Suprapubic skin (tissue), 4 donors: ENCODE results near the gene TMEM175. TPM values are rescaled to one million over a fixed set of nuclear protein-coding genes. Genes with fewer than 3 reads are reported as not detected.
A peak's percentile ranks its signal among the peaks of the same experiment; 100 is the strongest.

Source experiments
- DNase-seq, 2 donors: peaks; one replicate each; pipeline ENCODE4 v3.0.0-alpha.2; 2019; ENCODE audit warnings: low spot score in 2 of 2
- H3K27ac ChIP-seq: fragments of 200-600 bp; sonication (generic); one replicate; pipeline ENCODE4 v1.5.1; 2019
- H3K27me3 ChIP-seq: fragments of 200-600 bp; sonication (generic); one replicate; pipeline ENCODE4 v1.5.1; 2019
- H3K36me3 ChIP-seq: fragments of 200-600 bp; sonication (generic); one replicate; pipeline ENCODE4 v1.5.1; 2019
- H3K4me1 ChIP-seq: fragments of 200-600 bp; sonication (generic); one replicate; pipeline ENCODE4 v1.5.1; 2019
- H3K4me3 ChIP-seq: fragments of 200-600 bp; sonication (generic); one replicate; pipeline ENCODE4 v1.5.1; 2019; ENCODE audit warnings: mild to moderate bottlenecking
- H3K9me3 ChIP-seq: fragments of 200-600 bp; sonication (generic); one replicate; pipeline ENCODE4 v1.5.1; 2019
- CTCF ChIP-seq, 2 donors: fragments of 200-600 bp in 1 of 2; fragments of 450-650 bp in 1 of 2; sonication (generic) in 1 of 2; IDR thresholded peaks; one replicate each; pipeline ENCODE4 v1.5.1; 2016 to 2019; ENCODE audit warnings: antibody characterized with exemption in 2 of 2, mild to moderate bottlenecking in 1 of 2, moderate library complexity in 1 of 2
- EP300 ChIP-seq: sonication (generic); formaldehyde crosslinking; IDR thresholded peaks from one replicate; pipeline ENCODE4 v1.6.1; 2017; ENCODE audit warnings: antibody characterized with exemption
- POLR2A ChIP-seq, 2 donors: fragments of 450-650 bp; IDR thresholded peaks; one replicate each; pipeline ENCODE4 v1.6.1; 2017; ENCODE audit warnings: antibody characterized with exemption in 2 of 2, mild to moderate bottlenecking in 2 of 2, moderate library complexity in 2 of 2
- POLR2AphosphoS5 ChIP-seq, 3 donors: sonication (generic); formaldehyde crosslinking; IDR thresholded peaks; one replicate each; pipeline ENCODE4 v1.6.1; 2017; ENCODE audit warnings: antibody characterized with exemption in 3 of 3
- WGBS: methylation state at CpG from one replicate; pipeline ENCODE4 v1.1.5; 2018; 5-methylcytosine and 5-hydroxymethylcytosine counted together
- total RNA-seq, 4 donors: library from RNA; depleted of rRNA; stranded (reverse); fragments of >200 nt; gene quantifications; one replicate each; pipeline ENCODE4 v1.1.0, GENCODE V29; 2016

The TMEM175 gene
- total RNA-seq, 4 donors from 2014 or later: 41.1 to 98.3 (median 65.3) TPM

- no peak overlapping the region for H3K27ac ChIP-seq
- H3K4me3 ChIP-seq: peak overlapping the region; percentile 15
- peaks cover 15% of the 10 kb centered on the region for H3K4me1 ChIP-seq
- no peaks in the 10 kb centered on the region for H3K36me3 ChIP-seq
- no peak for DNase-seq
- WGBS: 71% methylated on average over 19 of the region's 63 CpGs
- peaks cover 83% of the 10 kb centered on the region for H3K27me3 ChIP-seq
- H3K9me3 ChIP-seq: no peaks in the 10 kb centered on the region
- no peak for TF ChIP-seq POLR2AphosphoS5 (IDR thresholded peaks at IDR 0.05)
These were observed 71.2 kb downstream of the TMEM175 start for GRCh38 chr4:1003271-1004070.

GRCh38 chr4:1004071-1004418 is 71.8 kb downstream of the TMEM175 start:
- no peaks in the 10 kb centered on the region for H3K9me3 ChIP-seq
- WGBS: 86% methylated on average over 6 of the region's 13 CpGs
- peaks cover 82% of the 10 kb centered on the region for H3K27me3 ChIP-seq
- peaks cover 21% of the 10 kb centered on the region for H3K4me1 ChIP-seq
- no peak overlapping the region for H3K27ac ChIP-seq
- no peak overlapping the region for H3K4me3 ChIP-seq
- TF ChIP-seq EP300 (no peak), CTCF (IDR thresholded peaks at IDR 0.05) (no peak), POLR2A (IDR thresholded peaks at IDR 0.05) (no peak), POLR2AphosphoS5 (IDR thresholded peaks at IDR 0.05) (no peak)
- DNase-seq: no peak
- H3K36me3 ChIP-seq: no peaks in the 10 kb centered on the region

- Histone ChIP-seq H3K27ac (no peak overlapping the region), H3K4me3 (no peak overlapping the region), H3K9me3 (no peaks in the 10 kb centered on the region), H3K27me3 (peaks cover 76% of the 10 kb centered on the region), H3K4me1 (peaks cover 26% of the 10 kb centered on the region), H3K36me3 (no peaks in the 10 kb centered on the region)
- 85% methylated on average over 5 of the region's 25 CpGs for WGBS
- no peak for TF ChIP-seq POLR2AphosphoS5 (IDR thresholded peaks at IDR 0.05)
- no peak for TF ChIP-seq EP300
- no peak for TF ChIP-seq POLR2A (IDR thresholded peaks at IDR 0.05)
- no peak for TF ChIP-seq CTCF (IDR thresholded peaks at IDR 0.05)
- DNase-seq: no peak
These were observed 72.6 kb downstream of the TMEM175 start for GRCh38 chr4:1004557-1005485.

GRCh38 chr4:1006856-1007255 is 74.6 kb downstream of the TMEM175 start:
- peaks cover 56% of the 10 kb centered on the region for H3K27me3 ChIP-seq
- TF ChIP-seq CTCF (IDR thresholded peaks at IDR 0.05) (no peak), EP300 (no peak), POLR2A (IDR thresholded peaks at IDR 0.05) (no peak), POLR2AphosphoS5 (IDR thresholded peaks at IDR 0.05) (no peak)
- 92% methylated on average over 5 of the region's 5 CpGs for WGBS

More at GRCh38 chr4:1006856-1007255, 74.6 kb downstream of the TMEM175 start:
- DNase-seq: no peak
- H3K4me3 ChIP-seq: no peak overlapping the region
- no peaks in the 10 kb centered on the region for H3K9me3 ChIP-seq
- no peak overlapping the region for H3K27ac ChIP-seq
- peaks cover 39% of the 10 kb centered on the region for H3K4me1 ChIP-seq
- no peaks in the 10 kb centered on the region for H3K36me3 ChIP-seq

Other genes starting within 250 kb of the TMEM175 start
- 10 to 100 TPM in 3 of 4 donors, 1 to 10 TPM in 1; 8.9 to 21.1 (median 17.4) TPM for gene SLC49A3, start 243.3 kb upstream of the TMEM175 start, total RNA-seq
- 100 to 1,000 TPM in 1 of 4 donors, 10 to 100 TPM in 3; 59.7 to 152 (median 71.2) TPM for gene PCGF3, start 226.6 kb upstream of the TMEM175 start, total RNA-seq
- gene CPLX1, start 106.3 kb upstream of the TMEM175 start, total RNA-seq: under 1 TPM in 2 of 4 donors, not detected in 2; 0.38 to 0.44 TPM
- 100 to 1,000 TPM; 108 to 166 (median 132) TPM for gene GAK, start 144 bp upstream of the TMEM175 start, total RNA-seq
- gene DGKQ, start 41.1 kb downstream of the TMEM175 start, total RNA-seq: 10 to 100 TPM; 19.5 to 27.6 (median 23.8) TPM
- 10 to 100 TPM; 11.0 to 33.1 (median 19.7) TPM for gene IDUA, start 54.6 kb downstream of the TMEM175 start, total RNA-seq
- gene SLC26A1, start 60.9 kb downstream of the TMEM175 start, total RNA-seq: under 1 TPM in 1 of 4 donors, not detected in 3; 0.30 TPM
- gene FGFRL1, start 79.2 kb downstream of the TMEM175 start, total RNA-seq: 10 to 100 TPM in 3 of 4 donors, 1 to 10 TPM in 1; 9.0 to 19.9 (median 12.0) TPM
- gene RNF212, start 181.1 kb downstream of the TMEM175 start, total RNA-seq: 10 to 100 TPM in 1 of 4 donors, 1 to 10 TPM in 3; 2.4 to 16.5 (median 4.4) TPM
- gene SPON2, start 240.1 kb downstream of the TMEM175 start, total RNA-seq: 10 to 100 TPM; 22.5 to 52.3 (median 31.8) TPM